HG03378 (cell line): ENCODE data around the gene CLEC16A.
"Not testable (repeated sequence)": the region's sequence is repeated elsewhere in the genome, so short reads cannot be mapped to it uniquely, and the experiment has no call there.

Experiments used
- ATAC-seq: cut with Tn5 transposase; IDR thresholded peaks from one replicate; pipeline ENCODE4 v1.9.1; 2021; ENCODE audit warnings: mild to moderate bottlenecking, moderate library complexity; ENCODE audit not compliant: unreplicated experiment

Gene CLEC16A

DNA sequence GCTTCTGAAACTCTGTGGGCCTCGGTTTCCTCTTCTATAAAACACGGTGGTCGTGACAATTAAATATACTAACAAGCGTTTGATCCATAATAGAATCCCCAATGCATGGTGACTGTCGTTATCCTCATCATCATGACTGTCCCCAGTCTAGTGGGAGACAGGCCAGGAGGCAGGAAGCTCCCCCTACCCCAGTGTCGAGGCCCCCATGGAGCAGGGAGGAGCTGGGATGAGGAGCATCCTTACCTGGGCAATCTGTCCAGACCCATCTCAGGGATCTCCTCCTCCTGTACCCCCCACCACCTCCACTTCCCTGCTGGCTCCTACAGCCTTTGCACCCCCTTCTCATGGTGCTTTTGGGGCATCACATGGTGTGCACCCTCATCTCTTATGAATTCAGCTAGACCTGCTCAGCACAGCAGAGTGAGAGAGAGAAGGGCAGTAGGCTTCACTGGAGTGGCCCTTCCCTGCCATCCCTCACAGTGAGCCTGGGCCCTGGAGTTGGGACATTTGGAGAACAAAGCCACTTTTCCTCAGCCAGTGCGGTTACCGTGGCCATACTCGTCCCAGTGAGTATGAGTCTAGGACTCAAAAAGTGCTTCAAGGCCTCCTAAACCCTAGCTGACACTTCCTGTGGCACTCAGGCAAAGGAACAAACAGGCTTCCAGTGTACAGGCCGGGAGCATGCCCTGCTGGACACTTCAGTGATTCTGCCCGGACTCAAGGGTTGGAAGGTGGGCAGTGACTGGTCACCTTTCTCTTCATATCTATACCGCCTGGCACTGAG lies 148.6 kb downstream of the CLEC16A start:
- ATAC-seq = no peak

DNA sequence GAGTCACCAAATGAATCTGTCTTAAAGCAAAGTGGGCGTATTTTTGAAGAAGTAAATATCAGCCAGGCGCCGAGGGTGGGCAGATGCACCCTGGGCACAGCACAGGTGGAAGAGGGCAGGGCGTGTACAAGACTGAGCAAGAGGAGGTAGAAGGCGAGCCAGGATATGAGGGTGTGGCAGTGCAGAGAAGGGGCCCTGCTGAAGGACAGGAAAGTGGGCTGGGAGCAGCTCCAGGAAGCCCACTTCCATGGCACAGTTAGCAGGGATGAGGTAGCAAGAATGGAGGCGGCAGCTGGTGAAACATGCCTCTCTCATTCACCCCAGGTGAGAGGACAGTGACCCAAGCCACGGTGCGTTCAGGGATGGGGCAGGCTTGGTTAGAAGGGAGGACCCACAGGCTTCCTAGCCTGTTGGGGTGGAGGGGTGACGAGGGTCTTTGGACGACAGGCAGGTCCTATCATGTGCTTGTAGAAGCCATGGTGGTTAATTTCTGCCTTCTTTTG lies 149.3 kb downstream of the CLEC16A start:
- ATAC-seq = no peak

DNA sequence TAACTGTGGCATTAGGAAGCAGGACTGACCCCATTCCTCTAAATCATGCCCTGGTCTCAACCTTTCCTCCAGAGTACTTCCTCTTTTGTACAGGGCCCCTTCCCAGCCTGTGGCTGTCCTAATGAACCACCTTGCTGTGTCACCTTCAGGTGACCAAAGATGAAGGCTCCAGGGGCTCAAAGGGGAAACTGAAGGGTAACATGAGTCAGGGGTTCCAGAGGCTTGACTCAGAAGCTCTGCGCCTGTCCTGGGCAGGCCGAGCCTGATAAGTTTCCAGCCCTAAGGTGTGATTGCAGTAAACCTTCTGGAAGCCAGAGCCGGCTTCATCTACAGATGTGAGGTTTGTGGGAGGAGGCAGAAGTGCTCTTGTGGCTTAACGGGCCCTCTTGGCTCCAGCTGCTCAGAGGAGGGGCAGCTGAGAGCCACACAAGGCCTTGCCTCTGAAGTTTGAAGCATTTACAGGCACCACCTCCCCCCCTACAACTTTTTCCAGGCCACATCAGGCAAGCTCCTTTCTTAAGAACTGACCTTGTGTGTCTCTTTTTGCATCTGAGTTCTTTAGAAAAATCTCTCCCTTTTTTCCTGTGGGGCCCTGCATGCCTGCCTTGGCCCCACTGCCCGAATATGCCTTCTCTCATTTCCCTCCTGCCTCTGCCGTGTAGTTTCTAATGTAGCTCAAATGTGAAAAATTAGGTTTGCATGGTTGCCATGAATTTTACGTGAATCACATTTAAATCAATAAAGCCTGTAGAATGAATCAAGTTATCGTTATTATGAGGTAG lies 149.9 kb downstream of the CLEC16A start:
- ATAC-seq = peak; percentile 65

DNA sequence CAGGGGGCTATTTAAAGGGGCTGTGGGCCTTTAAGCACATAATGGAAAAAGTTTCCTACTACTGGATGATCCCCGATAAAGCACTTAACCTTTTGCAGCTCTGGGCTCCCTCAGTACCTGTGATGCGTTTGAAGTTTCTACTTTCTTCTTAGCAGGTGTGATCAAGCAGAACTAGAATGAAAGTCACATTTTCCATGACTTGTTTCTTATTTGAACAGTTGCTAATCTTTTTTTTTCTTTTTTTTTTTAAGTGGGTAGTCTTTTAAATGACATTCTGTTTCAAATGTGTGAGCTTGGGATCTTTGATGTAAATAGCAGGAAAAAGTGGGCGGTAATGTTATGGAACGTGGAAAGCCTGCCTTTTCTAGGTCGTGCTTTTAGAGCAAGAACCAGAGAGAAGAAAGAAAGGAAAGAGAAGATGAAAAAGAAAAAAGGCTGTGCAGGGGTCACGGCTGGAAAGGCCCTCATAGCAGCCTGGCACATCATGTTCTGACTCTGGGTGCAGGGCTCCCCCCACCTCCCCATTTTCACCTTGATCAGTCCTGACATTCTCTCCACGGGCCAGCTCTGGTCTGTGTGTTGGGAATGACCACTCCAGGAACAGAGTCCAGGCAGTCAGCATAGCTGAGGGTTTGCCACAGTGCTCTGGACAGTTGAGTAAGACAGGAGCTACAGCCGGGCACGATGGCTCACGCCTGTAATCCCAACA lies 150.6 kb downstream of the CLEC16A start:
- ATAC-seq = no peak

DNA sequence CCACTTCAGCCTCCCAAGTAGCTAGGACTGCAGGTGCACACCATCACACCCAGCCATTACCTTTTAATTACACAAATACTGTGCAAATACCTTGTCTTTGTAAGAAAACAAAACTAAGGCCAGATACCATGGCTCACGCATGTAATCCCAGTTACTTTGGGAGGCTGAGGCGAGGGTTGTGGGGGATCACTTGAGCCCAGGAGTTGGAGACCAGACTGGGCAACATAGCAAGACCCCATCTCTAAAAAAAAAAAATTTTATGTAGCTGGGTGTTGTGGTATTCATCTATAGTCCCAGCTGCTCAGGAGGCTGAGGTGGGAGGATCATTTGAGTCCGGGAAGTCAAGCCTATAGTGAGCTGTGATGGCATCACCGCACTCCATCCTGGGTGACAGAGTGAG lies 151.6 kb downstream of the CLEC16A start:
- ATAC-seq = no peak

DNA sequence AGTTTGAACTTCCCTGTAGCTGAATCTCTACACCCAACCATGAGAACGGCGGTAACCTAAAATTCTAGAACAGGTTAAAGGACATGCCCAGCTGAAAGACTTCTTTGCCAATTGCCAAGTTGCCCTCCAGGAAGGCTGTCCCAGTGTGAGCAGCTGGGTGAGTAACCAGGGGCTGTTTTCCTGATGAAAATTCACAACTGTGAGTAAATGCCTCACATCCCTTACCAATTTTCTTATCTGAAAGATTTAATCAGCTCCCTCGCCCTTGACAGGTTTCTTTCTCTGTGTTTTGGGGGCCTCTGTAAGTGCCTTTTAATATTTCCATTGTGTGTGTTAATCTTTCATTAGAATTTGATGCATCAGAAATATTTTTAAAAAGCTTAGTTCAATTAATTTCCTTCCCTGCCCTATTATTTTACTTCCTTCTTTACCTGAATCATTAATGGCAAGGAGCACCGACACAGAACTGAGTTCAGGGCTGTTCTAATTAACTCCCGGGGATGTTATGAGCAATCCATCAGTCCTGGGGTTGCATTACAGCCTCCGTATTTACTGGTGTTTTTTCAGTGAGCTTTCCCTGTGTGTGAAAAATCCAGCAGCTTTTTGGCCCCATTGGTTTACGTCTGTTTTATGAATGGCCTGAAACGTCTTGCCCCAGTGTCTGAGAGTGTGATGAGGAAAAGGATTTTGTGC lies 152.9 kb downstream of the CLEC16A start:
- no peak for ATAC-seq

DNA sequence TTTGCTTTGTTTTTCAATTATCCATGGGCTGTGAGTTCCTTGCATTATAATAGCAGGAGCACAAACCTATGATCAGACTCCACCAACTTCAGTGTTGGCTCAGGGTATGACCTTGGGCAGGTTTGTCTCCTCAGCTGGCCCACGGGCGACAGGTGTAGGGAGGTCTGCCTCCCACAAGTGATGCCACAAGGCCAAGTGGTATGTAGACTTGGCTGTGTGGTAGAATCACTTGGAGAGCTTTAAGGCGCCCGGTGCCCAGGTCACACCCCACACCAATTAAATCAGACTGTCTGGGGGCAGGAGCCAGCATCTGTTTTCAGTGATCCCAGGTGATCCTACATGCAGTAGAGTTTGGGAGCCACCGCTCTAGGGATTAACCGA lies 153.4 kb downstream of the CLEC16A start:
- ATAC-seq = no peak

DNA sequence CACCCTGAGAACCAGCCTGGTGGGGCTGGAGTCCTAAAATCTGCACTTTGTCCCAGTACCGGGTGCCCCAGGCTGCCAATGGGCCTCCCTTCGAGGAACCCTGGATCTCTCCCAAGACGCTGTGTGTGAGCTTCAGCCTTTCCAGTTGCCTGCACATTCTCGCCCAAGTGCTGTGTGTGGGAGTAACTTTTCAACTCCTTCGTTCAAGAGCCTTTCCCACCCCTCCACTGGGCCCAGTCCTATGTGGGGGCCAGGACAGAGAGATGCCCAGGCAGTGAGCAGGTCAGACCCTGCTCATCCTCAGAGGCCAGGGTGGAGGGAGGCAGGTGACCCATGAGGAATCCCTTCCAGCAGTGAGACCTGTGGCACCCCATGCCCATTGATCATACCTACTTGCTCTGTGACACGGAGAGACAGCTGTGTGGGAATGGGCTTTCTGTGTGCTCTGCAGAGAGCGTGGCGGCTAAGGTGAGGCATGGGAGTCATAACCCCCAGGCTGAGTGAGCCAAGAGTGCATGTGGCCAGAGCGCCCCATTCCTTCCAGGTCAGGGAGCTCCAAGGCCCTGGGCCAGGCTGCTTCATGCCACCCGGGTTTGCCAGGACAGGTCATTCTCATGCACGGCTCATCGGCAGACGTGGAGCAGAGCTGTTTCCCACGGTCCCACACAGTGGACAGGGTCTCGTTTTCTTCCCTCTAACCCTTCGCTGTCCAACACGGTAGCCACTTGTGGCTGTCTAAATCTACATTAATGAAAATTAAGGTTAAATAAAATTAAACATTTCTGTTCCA lies 154.4 kb downstream of the CLEC16A start:
- ATAC-seq = no peak

DNA sequence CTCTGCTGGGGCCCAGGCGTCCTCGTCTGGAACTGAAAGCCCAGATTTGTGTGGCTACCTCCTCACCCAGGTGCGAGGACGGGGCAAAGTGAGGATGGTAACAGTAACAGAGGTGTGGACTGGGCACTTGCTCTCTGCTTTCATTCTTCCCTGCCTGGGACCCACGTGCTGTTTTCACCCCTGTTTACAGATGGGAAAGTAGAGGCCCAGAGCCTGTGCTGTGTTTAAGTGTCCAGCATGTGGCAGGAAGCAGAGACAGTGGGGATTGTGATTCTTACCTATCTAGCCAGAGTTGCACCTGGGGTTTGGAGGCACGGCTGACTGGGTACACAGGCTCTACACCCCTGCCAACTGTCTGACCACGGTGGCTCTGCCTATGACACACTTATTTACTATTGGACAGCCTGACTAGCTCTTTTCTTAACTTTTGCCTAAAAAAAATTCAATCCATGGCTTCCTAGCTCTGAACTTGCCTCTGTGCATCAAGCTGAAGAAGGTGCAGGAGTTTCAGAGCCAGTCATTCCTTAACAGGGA lies 155.4 kb downstream of the CLEC16A start:
- ATAC-seq = no peak

DNA sequence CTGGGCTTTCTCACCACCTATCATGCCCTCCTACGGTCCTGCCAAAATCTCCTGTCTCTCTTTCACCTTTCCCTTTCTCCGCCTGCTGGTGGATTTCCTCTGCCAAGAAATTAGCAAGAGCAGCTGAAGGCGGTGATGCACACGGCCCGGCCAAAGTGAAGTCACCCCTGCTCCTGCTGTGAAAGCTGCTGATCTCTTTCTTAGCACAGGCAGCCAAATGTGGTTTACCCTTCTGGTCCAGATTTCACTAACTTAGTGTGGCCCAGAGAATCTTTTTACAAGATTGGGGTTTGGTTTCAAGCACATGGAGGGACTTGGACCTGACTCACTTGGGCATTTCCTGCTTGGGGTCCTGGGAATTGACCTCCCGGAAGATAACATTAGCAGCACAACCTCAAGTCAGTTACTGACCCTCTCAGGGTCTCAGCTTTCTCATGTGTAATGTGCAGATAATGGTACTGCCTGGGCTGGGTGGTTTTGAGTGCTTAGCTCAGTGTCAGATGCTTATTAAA lies 155.9 kb downstream of the CLEC16A start:
- no peak for ATAC-seq

DNA sequence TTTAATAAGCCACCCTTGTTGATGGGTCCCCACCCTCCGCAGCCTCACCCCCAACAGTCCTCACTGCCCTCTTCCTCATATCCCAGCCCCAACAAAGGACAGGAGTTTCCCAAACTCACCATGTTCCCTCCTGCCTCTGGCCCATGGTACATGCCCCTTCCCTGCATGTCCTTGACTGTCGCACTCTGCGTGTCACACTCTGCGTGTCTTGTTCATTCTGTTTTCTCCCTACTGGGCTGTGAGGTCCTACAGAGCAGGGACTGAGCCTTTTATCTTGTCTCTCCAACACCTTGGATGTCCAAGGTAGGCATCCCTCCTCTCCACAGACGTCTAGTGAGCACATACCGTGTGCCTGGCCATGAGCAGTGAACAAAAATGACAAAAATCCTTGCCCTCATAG lies 156.9 kb downstream of the CLEC16A start:
- ATAC-seq = no peak

DNA sequence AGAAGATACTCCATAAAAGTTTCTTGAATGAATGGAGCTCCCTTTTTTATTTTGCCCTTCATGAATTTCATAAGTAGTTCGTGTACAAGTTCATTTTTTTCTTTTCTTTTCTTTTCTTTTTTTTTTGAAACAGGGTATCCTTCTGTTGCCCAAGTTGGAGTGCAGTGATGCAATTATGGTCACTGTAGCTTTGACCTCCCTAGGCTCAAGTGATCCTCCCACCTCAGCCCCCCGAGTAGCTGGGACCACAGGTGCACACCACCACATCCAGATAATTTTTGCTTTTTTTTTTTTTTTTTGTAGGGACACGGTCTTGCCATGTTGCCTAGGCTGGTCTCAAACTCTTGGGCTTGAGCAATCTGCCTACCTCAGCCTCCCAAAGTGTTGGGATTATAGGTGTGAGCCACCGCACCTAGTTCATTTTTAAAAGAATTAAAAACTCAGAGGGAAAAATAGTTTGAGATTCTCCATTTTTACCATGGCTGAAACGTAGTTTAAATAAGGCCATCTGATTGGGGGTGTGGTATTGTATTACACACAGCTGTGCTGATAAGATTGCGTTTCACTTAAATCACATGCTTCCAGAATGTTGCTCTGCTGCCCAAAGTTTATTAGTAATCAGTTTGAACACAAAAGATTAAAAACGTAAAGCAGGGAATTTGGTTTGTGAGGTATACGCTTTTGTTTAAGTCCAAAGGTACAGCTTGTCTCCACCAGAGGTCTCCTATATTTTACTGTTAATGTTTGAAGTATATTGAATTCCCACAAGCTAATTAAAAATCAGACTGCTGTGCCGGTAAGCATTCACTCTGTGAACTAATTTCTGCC lies 157.5 kb downstream of the CLEC16A start:
- no peak for ATAC-seq

DNA sequence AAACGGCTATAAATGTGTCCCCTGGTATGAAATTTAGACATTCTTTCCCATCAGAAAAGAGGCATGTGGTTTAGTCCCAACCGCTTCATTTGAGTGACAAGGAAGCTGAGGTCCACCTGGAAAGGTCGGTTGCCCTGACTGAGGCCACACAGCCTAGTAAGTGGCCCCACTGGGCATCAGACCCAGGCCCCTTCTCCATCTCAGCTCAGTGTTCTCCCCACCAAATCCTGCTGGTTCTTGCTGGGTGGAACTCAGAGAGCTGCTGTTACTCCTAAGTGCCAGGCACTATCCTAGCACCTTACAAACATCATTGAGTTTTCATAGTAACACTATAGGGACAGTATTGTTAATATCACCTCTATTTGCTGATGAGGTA lies 158.1 kb downstream of the CLEC16A start:
- ATAC-seq = no peak

DNA sequence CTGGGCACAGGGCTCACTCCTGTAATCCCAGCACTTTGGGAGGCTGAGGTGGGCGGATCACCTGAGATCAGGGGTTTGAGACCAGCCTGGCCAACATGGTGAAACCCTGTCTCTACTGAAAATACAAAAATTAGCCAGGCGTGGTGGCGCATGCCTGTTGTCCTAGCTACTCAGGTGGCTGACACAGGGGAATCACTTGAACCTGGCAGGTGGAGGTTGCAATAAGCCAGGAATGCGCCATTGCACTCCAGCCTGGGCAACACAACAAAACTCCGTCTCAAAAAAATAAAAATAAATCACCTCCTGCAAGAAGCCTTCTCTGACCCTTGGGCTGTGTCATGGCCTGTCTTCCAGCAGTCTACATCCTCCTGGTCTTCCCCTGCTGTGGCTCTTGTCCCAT lies 158.9 kb downstream of the CLEC16A start:
- ATAC-seq = not testable (repeated sequence)

DNA sequence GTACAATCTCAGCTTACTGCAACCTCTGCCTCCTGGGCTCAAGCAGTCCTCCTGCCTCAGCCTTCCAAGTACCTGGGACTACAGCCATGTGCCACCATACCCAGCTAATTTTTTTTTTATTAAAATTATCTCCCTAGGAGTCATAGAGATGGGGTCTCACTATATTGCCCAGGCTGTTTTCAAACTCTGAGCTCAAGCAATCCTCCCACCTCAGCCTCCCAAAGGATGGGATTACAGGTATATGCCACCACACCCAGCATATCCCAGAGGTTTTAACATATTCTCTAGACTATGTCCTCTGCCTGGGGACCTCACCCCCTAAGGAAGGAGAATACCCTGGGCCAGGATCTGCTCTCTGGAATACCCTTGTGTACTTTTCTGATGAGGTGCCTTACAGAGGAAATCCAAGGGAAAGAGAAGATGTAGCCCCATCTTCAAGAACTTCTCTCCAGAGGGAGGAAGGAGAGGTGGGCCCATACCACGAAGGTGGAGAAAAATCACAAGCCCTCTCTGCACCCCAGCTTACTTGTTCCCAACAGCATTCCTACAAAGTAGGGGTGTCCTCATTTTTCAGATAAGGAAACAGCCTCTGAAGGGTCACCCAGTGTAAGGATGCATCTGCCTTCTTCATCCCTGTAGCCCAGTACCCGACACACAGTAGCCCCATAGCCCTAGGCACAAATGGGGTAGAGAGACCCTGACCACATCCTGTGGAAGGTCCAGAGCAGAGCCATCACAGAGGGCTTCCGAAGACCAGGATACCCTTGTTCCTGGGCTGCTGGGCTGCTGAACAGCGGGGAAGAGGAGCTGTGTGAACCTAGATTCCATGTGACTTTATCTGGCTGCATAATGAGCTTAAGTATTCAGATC lies 160.0 kb downstream of the CLEC16A start:
- ATAC-seq = peak; percentile 8

DNA sequence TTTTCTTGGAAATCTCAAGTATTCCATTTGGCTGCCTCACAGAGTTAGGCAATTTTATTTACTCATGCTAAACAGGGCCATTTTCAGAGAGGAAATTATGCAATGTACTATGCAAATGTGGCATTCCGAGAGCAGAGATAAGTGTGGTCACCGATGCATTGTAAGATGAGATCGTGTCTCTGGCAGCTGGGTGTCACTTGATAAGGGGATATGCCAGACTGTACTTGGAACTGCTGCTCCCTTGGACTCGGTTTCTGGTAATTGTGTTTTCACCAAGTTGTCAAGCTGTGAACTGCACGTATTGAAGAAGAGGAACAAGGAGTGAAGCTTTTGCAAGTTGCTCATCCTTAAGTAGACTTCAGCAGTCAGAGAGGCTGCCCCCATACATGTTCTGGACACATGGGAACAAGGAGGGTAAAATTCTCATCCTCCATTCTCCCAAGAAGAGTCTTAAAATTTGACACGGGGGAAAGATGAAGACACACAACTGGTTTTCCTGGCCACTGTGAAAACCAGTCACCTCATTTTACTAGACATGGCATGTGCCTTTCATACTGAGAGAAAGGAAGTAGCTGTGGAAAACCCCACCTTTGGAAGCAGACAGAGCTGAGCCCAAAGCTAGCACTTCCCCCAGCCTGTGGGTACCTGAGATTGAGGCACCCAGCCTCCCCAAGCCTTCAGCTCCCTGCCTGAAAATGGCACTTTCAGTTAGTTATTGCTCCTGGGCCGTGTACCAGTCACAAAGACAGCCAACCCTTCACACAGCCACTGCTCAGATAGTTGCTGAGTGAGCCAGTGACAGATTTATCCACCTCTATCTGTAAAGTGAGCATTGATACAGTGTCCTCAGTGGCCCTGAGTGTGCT lies 160.9 kb downstream of the CLEC16A start:
- peak; percentile 80 for ATAC-seq

DNA sequence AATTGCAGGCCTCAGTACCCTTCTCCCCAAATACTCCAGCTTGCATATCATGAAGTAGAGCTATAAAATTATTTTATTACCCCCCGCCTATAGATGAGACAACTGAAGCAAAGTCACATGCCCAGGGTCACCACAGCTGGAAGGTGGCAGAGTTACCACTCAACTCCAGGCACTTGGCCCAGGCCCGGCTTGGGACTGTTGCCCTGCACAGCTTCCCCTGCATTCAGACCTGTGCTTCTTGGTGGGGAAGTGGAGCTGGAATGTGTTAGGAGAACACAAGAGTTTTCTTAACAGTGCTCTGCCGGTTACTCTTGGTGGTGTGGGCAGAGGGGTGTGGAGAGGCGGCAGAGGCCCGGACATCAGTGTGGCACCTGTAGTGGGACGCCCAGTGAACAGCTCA lies 162.4 kb downstream of the CLEC16A start:
- ATAC-seq = no peak
